GM21723 (cell line): ENCODE measurements around the gene PLCB2.

Source experiments
- ATAC-seq: cut with Tn5 transposase; IDR thresholded peaks from one replicate; pipeline ENCODE4 v1.9.1; 2021; ENCODE audit warnings: mild to moderate bottlenecking, moderate library complexity; ENCODE audit not compliant: unreplicated experiment

Gene PLCB2

DNA sequence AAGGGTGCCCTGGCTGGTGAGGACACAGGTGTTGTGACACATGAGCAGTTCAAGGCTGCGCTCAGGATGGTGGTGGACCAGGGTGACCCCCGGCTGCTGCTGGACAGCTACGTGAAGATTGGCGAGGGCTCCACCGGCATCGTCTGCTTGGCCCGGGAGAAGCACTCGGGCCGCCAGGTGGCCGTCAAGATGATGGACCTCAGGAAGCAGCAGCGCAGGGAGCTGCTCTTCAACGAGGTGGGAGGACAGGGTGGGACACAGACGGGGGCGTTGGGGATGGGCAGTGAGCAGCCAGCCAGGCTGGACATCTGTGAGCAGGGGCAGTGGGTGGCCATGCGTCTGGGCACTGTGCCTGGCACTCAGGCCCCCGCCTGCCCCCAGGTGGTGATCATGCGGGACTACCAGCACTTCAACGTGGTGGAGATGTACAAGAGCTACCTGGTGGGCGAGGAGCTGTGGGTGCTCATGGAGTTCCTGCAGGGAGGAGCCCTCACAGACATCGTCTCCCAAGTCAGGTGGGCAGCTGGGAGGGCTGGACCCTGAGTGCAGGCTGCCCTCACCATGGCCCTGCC lies 35.2 kb downstream of the PLCB2 start:
- no peak for ATAC-seq

DNA sequence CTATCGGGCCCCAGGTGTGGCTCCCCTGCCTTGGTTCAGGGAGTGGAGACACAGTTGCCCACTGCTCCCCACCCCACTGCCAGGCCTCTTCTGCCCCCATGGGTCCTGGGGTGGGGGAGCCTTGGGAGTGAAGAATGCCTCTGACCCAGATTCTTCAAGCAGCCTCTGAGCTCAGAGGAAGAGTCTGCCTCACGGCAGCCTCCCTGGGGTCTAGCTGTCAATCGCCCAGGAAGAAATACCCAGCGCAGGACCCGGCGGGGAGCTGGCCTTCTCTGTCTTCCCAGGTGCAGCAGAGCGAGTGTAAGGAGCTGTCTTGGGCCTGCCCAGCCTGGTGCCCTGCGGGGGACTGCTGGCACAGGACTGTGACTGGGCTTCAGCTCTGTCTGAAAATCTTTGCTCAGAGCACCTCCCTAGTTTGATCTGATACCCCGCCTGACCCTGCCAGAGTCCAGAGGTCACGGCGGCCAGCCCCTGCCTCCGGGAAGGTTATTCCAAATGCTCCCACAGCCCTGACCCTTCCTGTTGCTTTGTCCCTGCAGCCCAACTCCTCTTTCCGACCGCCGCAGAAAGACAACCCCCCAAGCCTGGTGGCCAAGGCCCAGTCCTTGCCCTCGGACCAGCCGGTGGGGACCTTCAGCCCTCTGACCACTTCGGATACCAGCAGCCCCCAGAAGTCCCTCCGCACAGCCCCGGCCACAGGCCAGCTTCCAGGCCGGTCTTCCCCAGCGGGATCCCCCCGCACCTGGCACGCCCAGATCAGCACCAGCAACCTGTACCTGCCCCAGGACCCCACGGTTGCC lies 35.9 kb downstream of the PLCB2 start:
- no peak for ATAC-seq

DNA sequence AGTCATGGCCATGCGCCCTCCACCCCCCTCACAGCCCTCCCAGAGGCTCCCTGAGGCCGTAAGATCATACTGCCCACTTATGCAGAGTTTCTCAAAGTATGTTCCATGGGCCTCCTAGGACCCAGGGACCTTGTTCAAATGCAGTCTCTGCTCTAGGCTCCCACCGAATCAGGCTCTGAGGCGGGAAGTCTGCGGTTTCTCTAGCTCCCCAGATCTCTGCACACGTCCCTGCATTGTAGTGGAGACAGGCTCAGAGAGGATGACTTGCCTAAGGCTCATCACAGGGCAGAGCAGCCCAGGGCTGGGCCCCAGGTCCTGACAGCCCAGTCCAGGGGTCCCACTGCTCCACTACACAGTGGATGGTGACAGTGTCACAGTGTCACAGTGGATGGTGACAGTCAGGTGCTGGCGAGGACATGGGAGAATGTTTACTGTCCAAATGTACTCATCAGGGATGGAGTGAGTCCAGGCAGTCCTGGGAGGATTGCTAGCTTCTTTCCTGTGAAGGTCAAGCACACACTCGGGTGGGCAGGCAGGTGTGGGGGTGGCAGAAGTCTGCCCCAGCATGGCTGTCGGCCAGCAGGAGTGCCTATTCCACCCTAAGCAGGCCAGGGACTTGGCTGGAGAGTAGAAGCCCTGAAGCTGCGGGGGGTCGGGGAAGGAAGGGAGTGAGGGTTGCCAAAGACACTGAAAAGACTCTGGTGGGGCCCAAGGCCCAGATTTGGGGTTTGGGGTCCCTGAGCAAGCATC lies 37.3 kb downstream of the PLCB2 start:
- ATAC-seq, result no peak

DNA sequence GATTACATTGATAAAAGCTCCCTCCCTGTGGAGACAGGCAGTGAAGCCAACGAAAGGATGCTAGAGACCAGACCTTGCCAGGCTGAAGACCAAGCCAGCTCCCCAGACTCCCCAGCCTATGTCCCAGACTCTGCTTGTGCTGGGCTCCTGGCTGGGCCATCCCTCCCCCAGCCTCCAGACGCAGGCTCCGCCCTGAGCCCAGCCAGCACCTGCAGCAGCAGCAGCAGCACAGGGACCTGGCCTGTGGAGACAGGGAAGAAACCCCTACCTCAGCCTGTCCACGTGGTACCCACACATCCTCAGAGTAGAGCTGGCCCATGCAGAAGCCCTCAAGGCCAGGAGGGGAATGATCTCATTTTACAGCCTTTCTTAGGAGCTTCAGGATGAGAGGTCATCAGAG lies 38.1 kb downstream of the PLCB2 start:
- ATAC-seq, result no peak

DNA sequence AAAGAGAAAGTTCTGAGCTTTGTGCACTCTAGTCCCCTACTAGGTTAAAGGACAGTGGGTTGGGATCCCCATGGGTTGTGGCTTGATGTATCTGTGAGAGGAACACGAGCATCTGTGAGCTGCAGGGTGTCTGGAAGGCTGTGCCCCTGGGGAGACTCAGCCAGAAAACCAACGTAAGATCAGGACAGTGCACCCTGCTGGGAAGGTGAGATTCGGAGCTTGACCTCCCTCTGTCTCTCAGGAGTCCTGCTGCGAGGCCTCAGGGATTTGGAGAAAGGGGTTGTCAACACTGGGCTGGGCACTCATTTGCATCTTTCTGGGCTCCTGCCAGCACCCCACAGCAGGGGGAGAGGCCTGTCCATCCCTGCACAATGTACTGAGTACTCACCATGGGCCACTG lies 40.1 kb downstream of the PLCB2 start:
- no peak for ATAC-seq

DNA sequence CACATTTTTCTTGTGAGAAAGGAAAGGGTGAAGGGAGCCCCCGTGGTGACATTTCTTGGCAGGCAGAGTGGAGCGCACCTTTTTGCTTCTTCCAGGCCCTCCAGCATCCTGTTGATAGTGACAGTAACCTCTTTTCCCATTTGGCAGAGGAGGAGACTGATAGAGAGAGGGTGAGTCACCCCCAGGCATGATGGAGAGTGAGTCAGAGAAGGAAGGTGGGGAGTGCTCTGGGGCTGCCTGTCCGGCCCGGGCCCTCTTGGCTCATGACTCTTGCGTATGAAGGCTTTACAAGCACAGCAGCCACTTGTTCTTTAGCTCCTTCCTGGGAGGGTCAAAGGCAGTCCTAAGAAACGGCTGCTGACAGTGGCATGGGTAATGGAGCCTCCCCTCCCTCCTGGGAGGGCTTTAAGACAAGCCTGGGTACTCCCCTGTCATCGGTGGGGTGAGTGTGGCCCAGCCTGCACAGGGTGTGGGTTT lies 40.9 kb downstream of the PLCB2 start:
- no peak for ATAC-seq

DNA sequence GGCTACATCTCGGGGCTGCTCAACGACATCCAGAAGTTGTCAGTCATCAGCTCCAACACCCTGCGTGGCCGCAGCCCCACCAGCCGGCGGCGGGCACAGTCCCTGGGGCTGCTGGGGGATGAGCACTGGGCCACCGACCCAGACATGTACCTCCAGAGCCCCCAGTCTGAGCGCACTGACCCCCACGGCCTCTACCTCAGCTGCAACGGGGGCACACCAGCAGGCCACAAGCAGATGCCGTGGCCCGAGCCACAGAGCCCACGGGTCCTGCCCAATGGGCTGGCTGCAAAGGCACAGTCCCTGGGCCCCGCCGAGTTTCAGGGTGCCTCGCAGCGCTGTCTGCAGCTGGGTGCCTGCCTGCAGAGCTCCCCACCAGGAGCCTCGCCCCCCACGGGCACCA lies 41.9 kb downstream of the PLCB2 start:
- no peak for ATAC-seq

DNA sequence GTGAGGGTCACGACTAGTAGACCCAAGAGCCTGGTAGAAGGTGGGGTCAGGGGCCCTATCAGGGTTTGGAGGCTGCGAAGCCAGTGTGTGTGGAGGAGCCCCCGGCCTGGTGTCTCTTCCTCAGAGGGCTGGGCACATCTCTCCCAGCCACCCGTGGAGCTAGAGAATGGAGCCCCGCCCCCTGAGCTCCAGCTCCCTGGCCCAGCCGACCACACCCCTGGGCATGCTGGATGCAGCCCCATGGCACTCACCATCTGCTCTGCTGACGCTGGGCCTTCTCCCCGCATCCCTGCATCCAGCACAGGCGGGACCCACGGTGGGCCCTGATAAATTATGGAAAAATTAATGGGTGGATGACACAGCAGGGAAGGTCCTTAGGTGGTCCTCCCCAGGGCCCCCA lies 42.4 kb downstream of the PLCB2 start:
- no peak for ATAC-seq

DNA sequence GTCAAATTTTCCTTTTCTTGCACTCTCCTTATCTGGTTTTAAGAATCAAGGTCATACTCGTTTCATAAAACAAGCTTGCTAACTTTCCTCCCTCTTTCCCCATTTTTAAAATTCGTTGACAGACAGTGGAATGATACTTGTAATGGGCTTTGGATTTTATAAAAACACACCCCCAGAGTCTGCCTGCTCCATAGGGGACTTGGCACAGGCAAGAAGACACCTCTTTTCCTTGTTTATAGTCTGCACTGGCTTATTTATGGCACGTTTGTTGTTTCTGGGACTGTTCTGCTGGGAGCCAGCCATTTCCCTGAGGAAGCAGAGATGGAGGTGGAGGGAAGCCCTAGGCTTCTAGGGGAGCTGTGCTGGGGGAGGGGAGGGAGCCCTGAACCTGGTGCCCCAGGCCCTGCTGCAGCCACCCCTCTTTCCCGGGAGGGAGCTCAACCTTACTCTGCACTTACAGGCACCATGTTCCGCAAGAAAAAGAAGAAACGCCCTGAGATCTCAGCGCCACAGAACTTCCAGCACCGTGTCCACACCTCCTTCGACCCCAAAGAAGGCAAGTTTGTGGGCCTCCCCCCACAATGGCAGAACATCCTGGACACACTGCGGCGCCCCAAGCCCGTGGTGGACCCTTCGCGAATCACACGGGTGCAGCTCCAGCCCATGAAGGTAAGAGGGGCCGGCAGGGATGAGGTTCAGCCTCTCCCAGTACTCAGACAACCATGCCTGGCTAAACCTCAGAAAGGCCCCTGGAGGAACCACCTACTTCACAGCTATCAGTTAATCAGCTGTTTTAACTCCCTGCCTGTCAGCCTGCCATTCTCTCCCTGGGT lies 43.2 kb downstream of the PLCB2 start:
- ATAC-seq, result no peak

DNA sequence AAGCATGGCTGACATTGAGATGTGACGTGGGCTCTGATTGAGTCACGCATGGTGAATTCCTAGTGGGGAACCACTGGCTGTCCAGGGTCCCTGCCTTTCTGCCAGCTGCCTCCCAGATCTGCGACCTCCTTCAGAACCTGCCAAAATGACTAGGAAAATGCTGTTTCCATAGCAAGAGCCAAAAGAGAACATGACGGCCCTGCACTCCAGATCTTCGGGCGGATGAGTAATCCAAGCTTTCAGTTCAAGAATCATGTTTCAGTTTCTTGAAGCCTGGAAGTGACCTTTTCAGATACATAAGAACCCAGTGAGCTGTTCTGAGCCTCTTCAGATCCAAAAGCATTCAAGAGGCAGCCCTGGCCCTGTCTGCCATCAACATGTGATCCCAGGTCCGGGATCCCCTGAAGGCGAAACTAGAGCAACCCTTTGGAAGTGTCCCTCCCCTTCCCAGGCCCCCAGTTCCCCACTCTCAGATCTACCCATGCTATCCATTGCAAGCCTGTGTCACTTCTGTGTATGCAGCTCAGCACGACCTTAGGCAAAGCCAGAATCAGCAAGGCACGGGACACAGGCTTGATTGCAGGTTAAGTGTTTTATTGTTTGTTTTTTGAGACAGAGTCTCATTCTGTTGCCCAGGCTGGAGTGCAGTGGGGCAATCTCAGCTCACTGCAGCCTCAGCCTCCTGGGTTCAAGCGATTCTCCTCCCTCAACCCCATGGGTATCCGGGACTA lies 44.5 kb downstream of the PLCB2 start:
- ATAC-seq, result no peak

DNA sequence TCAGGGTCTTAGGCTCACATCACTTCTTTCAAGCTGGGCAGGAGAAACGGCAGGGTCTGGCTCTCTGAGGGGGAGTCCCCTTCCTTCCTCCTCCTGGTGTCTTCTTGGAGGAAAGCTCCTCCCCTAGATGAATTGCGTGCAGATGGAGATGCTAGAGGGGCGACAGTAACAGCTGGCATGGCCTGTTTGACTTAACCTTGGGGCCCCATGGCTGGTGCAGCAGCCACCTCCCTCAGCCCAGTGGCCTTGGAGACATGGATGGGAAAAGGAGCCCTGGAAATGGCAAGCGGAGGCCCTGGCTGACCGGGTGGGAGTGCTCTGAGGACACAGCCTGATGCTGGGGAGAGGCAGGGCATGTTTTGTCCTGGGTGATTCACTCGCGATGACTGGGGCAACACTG lies 48.7 kb downstream of the PLCB2 start:
- ATAC-seq, result no peak

DNA sequence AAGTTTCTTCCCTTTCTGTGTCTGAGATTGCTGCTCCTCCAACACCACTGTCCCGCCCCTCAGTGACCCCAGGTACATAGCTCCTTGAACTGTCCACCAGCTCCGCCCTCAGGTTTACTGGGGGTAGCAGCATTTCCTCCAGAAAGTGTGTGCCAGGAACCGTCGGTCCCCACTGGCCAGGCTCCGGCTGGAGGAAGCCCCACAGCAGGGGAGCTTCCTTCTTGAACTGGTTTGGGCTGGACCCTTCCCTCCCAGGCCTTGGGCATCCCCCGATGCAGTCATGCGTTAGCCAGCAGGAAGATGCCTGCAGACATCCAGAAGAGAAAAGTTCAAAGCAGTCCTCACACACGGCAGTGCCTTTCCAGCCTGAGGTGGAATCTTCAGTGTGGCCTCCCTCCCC lies 49.2 kb downstream of the PLCB2 start:
- ATAC-seq, result no peak

DNA sequence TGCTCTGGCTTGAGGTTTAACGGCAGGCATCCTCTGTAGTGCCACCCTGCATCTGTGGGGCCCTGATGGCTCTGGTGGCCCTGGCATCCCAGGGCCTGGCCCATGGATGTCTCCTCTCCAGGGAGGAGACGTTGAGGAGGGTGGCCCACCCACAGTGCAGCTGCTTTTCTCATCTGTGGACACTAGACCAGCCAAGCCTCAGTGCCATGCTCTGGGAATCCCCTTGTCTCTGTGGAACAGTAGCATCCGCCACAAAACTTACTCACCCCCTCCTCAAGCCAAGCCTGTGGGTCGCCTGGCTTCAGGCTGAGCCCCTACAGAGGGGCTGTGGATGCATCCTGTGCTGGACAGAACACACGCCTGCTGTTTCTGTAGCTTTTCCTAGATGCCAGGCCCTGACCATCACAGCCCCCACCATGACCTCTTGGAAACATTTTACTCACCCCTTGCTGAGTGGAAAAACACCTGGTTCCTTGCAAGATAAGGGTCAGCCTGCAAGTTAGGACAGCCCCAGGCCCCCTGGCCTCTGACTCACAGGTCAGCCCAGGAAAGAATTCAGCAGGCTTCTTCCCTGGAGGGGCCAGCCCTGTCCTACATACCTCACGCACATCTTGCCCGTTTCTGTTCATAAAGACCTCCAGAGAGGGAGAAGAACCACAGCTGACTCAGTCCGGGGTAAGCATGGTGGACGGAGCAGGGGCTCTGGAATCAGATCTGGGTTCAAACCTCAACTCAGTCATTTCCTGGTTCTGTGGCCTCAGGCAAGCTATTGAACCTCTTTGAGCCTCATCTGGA lies 49.9 kb downstream of the PLCB2 start:
- no peak for ATAC-seq

DNA sequence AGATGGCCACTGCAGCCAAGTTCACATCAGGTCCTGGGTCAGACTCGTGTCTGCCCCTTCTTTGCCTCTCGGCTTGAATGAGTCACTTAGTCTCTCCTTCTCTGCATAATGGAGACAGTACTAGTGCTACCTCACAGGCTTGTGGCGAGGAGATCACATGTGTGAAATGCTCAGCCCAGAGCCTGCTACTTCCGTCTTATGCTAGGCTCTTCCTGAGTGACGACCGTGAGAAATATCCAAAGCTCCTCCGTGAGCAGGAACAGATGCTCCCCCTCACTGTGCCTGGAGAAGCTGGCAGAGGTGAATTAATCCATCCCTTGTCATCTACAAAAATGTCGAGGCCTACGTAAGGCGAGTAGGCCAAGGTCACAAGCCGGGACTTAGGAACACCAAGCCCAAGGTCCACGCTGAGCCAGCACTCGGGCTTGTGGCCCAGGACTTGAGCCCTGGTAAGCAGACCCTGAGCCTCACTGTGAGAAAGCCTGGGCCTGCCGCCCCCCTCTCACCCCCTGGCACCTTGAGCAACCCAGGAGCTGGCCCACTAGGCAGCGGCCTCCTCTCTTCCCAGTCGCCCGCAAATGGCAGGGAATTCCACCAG lies 51.0 kb downstream of the PLCB2 start:
- no peak for ATAC-seq

DNA sequence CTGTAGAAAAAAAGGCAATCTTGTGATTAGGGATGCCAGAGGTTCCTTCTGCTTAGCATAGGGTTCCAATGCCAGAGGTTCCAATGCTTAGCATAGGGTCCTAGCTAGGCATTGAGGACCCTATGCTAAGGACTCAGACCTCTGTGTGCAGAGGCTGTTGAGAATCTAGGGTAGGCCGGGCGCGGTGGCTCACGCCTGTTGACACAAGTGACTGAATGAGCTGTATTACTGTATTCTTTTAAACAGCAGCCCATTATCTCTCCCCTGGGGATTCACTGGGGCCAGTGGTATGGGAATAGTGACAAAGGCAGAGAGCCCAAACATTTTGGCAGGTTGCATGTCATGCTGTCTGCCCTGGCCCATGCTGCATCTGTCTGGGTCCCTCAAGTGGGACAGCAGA lies 52.7 kb downstream of the PLCB2 start:
- no peak for ATAC-seq

DNA sequence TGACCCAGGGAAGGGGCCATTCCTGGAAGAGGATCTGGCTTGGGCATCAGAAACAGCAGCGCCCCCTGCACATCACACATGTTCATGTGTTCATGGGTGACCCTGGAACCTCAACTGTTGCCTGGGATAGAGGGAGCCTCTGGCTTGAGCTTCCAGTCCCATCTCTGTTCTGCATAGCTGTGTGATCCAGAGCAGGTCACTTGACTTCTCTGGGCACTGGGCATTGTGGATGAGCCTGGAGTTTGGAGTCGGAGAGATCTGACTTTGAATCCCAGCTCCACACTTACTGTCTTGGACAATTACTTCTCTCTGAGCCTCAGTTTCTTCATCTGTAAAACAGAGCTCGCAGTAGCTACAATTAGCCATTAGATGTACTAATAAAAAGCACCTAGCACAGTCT lies 53.3 kb downstream of the PLCB2 start:
- ATAC-seq, result no peak

DNA sequence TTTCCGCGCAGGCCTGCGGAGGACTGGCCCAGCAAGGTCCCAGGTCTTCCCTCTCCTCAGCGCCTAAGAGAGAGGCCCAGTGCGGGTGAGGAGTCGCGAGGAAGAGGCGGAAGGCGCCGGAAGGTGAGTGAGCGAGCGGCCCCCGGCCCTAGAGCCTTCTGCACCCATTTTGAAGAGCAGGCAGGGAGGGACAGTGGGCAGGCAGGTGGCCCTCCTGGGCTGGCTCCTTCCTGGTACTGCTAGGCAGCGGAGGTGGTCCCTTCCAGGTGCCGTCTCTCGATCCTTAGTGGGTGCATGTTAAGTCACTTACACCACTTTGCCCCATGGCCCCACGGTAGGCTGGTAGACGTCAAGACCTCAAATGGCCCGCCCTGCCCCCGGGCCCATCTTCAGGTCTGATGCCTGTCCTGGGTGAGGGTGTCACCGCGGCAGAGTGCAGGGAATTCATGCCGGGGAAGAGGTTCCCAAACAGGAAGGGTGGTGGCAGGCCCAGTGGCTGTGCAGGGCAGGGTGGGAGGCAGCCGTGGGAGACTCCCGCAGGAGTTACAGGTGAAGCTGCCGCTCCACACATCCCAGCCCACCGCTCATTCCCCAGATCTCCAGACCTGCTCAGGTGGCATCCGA lies 54.5 kb downstream of the PLCB2 start:
- ATAC-seq, result no peak

DNA sequence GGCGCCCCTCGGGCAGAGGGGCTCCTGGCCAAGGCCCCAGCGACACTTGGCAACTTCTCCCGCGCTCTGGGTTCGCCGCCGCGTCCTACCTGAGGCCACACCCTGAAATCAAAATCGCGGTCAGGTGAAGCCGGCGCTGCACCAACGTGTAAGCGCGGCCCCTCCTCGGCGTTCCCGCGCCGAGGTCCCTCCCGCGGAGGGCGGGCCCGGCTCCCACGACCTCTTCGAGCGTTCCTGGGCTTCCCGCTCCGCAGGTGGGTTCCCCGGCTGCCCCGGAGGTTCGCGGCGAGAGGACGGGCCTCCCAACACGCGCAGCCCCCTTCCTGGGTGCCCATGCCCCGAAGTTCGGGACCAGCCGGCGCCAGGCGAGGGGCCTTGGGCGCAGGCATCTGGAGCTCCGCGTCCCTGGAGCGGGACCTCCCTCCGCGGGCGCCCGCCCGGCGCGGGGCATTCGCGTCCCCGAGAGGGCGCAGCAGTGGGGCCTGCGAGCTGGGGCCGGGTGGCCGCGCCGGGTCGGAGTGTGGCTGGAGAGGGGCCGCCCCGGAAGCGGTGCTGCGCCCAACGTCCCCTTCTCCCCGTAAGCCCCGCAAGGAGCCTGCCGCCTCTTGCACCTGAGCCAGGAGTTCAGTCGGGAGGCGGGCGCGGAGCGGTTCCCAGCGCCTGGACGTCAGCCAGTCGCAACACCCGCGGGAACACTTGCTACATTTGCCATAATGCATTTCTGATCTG lies 55.1 kb downstream of the PLCB2 start:
- ATAC-seq, result no peak
